ENCODE results near the gene RAD50. TPM values are rescaled to one million over a fixed set of nuclear protein-coding genes. Genes with fewer than 3 reads are reported as not detected.
"Not testable (repeated sequence)": the region's sequence is repeated elsewhere in the genome, so short reads cannot be mapped to it uniquely, and the experiment has no call there.

RAD50 gene
- 10 to 100 TPM in 1 of 3 donors, 1 to 10 TPM in 2; 2.4 to 27.4 (median 9.7) TPM for polyA plus RNA-seq

DNA sequence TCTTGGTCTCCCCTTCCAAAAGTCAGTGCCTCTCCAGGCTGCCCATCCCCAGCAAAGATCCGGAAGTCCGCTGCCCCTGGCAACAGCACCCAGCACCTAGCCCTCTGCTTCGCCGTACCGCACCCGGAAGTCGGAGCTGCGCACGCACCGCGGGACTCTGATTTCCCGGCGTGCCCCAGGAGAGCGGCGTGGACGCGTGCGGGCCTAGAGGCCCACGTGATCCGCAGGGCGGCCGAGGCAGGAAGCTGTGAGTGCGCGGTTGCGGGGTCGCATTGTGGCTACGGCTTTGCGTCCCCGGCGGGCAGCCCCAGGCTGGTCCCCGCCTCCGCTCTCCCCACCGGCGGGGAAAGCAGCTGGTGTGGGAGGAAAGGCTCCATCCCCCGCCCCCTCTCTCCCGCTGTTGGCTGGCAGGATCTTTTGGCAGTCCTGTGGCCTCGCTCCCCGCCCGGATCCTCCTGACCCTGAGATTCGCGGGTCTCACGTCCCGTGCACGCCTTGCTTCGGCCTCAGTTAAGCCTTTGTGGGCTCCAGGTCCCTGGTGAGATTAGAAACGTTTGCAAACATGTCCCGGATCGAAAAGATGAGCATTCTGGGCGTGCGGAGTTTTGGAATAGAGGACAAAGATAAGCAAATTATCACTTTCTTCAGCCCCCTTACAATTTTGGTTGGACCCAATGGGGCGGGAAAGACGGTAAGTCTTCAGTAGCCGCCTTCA is at the start of gene RAD50:
RAD50 (plus strand) TSS at position 215 of the 715 bp plus-strand sequence; CDS start at position 563, 348 bp downstream.
- Mint-ChIP-seq H3K9me3 (peaks cover 0 to 2% (median 0%) of the 10 kb centered on the region in 6 donors), H3K4me3 (peak within 1 kb of the TSS; percentile 96 to 99 (median 99)), H3K27ac (peak within 1 kb of the TSS; percentile 87 to 96 (median 94)), H3K4me1 (peaks cover 24 to 40% of the 10 kb centered on the region in 2 donors), H3K36me3 (no peaks in the 10 kb centered on the region), H3K27me3 (ENCODE audit: low read depth in 3 of 3) (peaks cover 14 to 18% (median 15%) of the 10 kb centered on the region in 3 donors)
- DNase-seq, result peak; percentile 94 to 95 (median 95)

DNA sequence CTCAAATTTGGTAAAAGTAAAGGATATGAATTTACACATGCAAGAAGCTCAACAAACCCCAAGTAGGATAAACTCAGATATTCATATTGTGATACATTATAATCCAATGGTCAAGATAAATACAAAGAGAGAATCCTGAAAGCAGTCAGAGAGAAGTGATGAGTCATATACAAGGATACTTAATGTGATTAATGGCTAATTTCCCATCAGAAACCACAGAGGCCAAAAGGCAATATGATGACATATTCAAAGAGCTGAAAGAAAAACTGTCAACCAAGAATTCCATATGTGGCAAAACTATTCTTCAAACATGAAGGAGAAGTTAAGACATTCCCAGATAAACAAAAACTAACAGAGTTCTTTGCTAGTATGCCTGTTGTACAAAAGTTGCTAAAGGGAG is 46.7 kb upstream of the RAD50 start:
- H3K4me3 Mint-ChIP-seq, result no peak overlapping the region
- peaks cover 0 to 7% (median 1%) of the 10 kb centered on the region in 6 donors for H3K9me3 Mint-ChIP-seq
- H3K27ac Mint-ChIP-seq, result no peak overlapping the region
- peaks cover 9 to 12% of the 10 kb centered on the region in 2 donors for H3K4me1 Mint-ChIP-seq
- H3K36me3 Mint-ChIP-seq, result peaks cover 0 to 16% (median 5%) of the 10 kb centered on the region in 3 donors
- DNase-seq, result no peak
- peaks cover 0 to 6% (median 1%) of the 10 kb centered on the region in 3 donors for H3K27me3 Mint-ChIP-seq (ENCODE audit: low read depth in 3 of 3)

DNA sequence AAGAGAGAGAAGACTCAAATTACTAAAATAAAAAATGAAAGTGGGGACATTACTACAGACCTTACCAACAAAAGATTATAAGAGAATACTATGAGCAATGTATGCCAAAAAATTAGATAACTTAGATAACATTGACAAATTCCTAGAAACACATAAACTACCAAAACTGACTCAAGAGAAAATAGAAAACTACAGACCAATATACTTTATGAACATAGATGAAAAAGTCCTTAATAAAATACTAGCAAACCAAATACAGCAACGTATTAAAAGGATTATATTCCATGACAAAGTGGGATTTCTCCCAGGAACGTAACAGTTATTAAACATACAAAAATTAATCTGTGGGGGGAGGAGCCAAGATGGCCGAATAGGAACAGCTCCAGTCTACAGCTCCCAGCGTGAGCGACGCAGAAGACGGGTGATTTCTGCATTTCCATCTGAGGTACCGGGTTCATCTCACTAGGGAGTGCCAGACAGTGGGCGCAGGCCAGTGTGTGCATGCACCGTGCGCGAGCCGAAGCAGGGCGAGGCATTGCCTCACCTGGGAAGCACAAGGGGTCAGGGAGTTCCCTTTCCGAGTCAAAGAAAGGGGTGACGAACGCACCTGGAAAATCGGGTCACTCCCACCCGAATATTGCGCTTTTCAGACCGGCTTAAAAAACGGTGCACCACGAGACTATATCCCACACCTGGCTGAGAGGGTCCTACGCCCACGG is 43.0 kb upstream of the RAD50 start:
- not testable (repeated sequence) for H3K27me3 Mint-ChIP-seq (ENCODE audit: low read depth in 3 of 3); DNase-seq; H3K9me3 Mint-ChIP-seq; H3K4me3 Mint-ChIP-seq; H3K4me1 Mint-ChIP-seq; H3K27ac Mint-ChIP-seq
- peaks cover 0 to 16% (median 5%) of the 10 kb centered on the region in 3 donors for H3K36me3 Mint-ChIP-seq

DNA sequence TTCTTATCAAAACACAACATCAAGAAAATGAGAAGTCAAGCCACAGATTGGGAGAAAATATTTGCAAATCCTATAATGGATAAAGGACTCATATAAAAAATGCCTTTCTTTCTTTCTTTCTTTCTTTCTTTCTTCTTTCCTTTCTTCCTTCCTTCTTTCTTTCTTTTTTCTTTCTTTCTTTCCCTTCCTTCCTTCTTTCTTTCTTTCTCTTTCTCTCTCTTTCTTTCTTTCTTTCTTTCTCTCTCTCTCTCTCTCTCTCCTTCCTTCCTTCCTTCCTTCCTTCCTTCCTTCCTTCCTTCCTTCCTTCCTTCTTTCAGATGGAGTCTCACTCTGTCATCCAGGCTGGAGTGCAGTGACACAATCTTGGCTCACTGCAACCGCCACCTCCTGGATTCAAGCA is 34.7 kb upstream of the RAD50 start:
- H3K36me3 Mint-ChIP-seq; DNase-seq; H3K9me3 Mint-ChIP-seq; H3K27ac Mint-ChIP-seq; H3K27me3 Mint-ChIP-seq (ENCODE audit: low read depth in 3 of 3); H3K4me3 Mint-ChIP-seq: not testable (repeated sequence)
- H3K4me1 Mint-ChIP-seq, result peaks cover 3 to 13% of the 10 kb centered on the region in 2 donors

DNA sequence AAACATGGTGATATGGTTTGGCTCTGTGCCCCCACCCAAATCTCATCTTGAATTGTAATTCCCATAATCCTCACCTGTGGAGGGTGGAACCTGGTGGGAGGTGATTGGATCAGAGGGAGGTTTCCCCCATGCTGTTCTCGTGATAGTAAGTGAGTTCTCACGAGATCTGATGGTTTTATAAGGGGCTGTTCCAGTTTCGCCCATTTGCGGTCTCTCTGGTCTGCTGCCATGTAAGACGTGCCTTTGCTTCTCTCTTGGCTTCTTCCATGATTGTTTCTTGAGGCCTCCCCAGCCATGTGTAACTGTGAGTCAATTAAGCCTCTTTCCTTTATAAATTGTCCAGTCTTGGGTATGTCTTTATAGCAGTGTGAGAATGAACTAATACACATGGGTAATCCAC is 31.9 kb upstream of the RAD50 start:
- peaks cover 6 to 13% of the 10 kb centered on the region in 2 donors for H3K4me1 Mint-ChIP-seq
- H3K4me3 Mint-ChIP-seq; H3K27me3 Mint-ChIP-seq (ENCODE audit: low read depth in 3 of 3); DNase-seq; H3K9me3 Mint-ChIP-seq; H3K36me3 Mint-ChIP-seq: not testable (repeated sequence)
- peak overlapping the region in 1 of 6 donors; percentile 73 for H3K27ac Mint-ChIP-seq

DNA sequence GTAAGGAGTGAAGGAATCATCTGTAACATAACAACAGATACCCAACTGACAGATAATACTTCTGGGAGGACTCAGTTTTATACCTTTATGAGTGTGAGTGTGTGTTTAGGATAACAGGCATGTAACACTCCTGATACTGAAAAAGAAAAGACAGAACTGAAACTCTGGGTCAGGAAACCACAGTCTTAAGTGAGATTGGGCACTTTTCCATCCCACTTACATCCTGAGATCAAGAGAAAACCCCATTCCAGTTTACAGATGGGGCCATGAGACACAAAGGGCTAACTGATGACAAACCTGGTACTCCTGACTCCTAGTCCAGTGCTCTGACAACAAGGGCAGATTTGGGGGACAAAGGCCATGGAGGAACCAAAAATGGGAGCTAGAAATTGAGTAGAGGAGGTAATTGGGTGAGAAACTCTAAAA is 31.5 kb upstream of the RAD50 start:
- no peak for DNase-seq
- peak overlapping the region in 1 of 6 donors; percentile 67 for H3K27ac Mint-ChIP-seq
- peaks cover 6 to 13% of the 10 kb centered on the region in 2 donors for H3K4me1 Mint-ChIP-seq
- peaks cover 0 to 5% (median 1%) of the 10 kb centered on the region in 3 donors for H3K27me3 Mint-ChIP-seq (ENCODE audit: low read depth in 3 of 3)
- no peak overlapping the region for H3K4me3 Mint-ChIP-seq
- H3K9me3 Mint-ChIP-seq, result peaks cover 0 to 2% (median 0%) of the 10 kb centered on the region in 6 donors
- no peaks in the 10 kb centered on the region for H3K36me3 Mint-ChIP-seq

DNA sequence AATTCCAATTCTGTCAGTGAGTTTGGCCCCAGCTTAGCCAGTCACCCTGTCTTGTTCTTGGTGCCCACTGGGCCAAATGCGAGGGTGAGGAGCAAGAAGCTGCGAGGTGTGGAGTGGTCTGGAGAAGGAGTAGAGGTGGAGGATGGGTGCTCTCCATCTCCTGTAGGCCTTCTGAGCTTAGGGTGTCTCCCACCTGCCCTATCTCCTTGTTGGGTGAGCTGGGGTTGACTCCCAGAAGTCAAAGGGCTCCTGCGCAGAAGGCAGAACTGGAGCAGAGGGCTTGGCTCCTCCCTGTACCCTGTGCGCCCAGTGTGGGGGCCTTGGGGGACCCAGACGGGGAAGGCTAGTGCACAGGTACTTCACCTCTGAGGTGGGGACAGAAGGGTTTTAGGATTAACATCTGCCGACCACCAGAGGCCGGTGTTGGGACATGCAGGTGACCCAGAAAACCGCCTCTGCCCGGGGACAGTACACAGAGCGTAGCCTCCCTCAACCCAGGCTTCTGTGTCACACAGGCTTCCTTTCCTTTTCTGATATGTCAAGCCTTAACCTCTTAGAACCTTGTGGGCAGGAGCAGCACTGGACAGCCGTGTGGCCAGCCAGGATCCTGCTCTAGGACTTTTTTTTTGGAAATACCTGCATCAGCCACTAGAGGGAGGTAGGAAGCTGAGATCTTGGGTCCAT is 30.3 kb upstream of the RAD50 start:
- H3K4me3 Mint-ChIP-seq, result peak overlapping the region in 2 of 5 donors; percentile 3 to 73
- H3K9me3 Mint-ChIP-seq, result peaks cover 0 to 2% (median 0%) of the 10 kb centered on the region in 6 donors
- H3K4me1 Mint-ChIP-seq, result peaks cover 7 to 13% of the 10 kb centered on the region in 2 donors
- no peaks in the 10 kb centered on the region for H3K36me3 Mint-ChIP-seq
- peaks cover 0 to 5% (median 1%) of the 10 kb centered on the region in 3 donors for H3K27me3 Mint-ChIP-seq (ENCODE audit: low read depth in 3 of 3)
- H3K27ac Mint-ChIP-seq, result no peak overlapping the region
- DNase-seq, result peak; percentile 41 to 56 (median 50)

DNA sequence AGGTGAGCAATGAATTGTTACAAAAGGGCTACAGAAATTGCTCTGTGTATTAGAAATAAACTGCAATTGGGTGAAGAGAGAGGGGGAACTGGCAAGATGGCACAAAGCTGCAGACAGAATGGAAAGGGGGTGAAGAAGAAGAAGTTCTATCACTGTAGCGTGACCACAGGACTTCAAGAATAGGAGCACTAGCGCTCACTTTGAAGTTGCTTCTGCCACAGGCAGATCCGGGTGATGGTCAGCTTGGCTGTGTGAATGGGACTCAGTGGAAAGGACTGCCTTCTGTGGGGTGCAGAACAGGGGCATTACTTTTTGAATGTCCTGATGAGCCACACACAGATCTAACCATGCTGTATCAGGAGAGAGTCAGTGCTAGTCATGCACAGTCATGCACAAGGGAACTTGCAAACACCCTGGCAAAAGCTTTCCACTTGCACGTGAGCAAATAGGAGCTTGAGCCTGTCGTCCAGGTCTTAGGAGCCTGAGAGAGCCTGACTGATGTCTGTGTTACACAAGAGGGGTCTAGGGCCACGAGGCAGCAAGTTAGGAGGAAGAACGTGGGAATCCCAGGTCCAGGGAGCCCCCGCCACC is 29.7 kb upstream of the RAD50 start:
- peaks cover 0 to 2% (median 0%) of the 10 kb centered on the region in 6 donors for H3K9me3 Mint-ChIP-seq
- DNase-seq, result no peak
- H3K27me3 Mint-ChIP-seq (ENCODE audit: low read depth in 3 of 3), result peaks cover 0 to 5% (median 1%) of the 10 kb centered on the region in 3 donors
- no peak overlapping the region for H3K27ac Mint-ChIP-seq
- H3K4me3 Mint-ChIP-seq, result peak overlapping the region in 1 of 5 donors; percentile 3
- H3K36me3 Mint-ChIP-seq, result no peaks in the 10 kb centered on the region
- H3K4me1 Mint-ChIP-seq, result peaks cover 7 to 13% of the 10 kb centered on the region in 2 donors

DNA sequence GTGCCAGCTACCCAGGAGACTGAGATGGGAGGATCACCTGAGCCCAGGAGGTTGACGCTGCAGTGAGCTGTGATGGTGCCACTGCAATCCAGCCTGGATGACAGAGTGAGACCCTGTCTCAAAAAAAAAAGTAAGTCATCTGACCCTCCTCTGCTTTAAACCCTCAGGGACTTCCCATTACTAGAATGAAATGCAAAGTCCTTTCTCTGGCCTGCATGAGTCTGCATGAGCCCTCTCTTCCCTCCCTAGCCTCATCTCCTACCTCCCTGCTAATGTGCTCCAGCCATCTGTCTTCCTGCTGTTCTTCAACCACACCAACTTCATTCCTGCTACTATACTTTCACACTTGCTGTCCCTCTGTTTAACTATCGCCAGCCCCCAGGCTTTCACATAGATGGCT is 28.8 kb upstream of the RAD50 start:
- peak overlapping the region in 1 of 6 donors; percentile 12 for H3K27ac Mint-ChIP-seq
- no peaks in the 10 kb centered on the region for H3K36me3 Mint-ChIP-seq
- no peak for DNase-seq
- peaks cover 0 to 5% (median 1%) of the 10 kb centered on the region in 3 donors for H3K27me3 Mint-ChIP-seq (ENCODE audit: low read depth in 3 of 3)
- H3K4me1 Mint-ChIP-seq, result peaks cover 7 to 13% of the 10 kb centered on the region in 2 donors
- no peak overlapping the region for H3K4me3 Mint-ChIP-seq
- H3K9me3 Mint-ChIP-seq, result peaks cover 0 to 2% (median 0%) of the 10 kb centered on the region in 6 donors

DNA sequence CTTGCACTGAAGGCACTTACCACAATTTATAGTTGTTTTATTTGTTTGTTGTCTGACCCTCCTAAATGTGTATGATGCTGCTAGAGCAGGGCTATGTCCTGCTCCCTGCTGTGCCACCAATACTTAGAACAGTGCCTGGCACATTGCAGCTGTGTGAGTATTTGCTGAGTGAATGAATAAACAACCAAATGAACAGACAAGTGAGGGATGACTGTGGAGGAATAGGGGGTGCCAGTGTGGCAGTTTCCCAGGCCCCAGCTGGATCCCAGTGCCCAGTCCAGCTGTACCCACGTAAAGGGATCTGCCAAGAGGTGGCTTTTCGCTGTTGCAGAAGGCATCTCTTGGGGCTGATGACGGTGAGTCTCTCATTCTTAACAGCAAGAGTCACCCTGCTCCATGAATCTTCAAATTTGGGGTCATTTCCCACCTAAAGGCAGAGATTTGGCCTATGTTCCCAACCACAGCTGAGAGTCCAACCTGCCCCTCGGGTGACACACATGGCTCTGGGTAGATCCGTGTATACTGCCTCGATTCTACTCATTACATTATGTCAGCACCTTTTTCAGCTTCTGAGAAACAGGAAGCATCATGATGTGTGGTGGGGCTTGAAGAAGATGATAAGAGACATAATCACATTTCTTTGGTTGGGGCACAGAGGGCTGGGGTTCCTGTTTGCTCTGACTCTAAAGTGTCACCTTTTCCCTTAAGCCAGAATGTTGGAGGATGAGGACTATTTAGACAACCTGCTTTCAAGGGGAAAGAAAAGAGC is 27.7 kb upstream of the RAD50 start:
- peaks cover 0 to 5% (median 1%) of the 10 kb centered on the region in 3 donors for H3K27me3 Mint-ChIP-seq (ENCODE audit: low read depth in 3 of 3)
- no peak for DNase-seq
- H3K9me3 Mint-ChIP-seq, result peaks cover 0 to 2% (median 0%) of the 10 kb centered on the region in 6 donors

DNA sequence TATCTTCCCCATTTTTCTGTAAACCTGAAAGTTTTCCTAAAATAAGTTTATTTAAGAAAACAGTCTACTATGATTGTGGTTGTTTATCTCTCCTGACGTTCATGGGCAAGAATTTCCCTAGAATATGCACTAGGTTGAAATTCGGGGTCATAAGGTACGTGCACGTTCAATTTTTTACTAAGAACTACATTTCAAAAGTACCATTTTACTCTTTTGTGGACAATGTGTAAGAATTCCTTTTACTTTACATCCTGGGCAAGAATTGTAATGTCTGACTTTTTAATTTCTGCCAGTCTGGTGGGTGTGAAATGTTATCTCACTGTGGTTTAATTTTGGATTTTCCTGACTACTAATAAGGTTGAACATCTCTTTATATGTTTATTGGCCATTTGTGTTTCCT is 25.8 kb upstream of the RAD50 start:
- H3K27me3 Mint-ChIP-seq (ENCODE audit: low read depth in 3 of 3), result peaks cover 0 to 4% (median 1%) of the 10 kb centered on the region in 3 donors
- H3K27ac Mint-ChIP-seq, result no peak overlapping the region
- H3K4me1 Mint-ChIP-seq, result peaks cover 4 to 6% of the 10 kb centered on the region in 2 donors
- no peaks in the 10 kb centered on the region for H3K9me3 Mint-ChIP-seq
- DNase-seq, result no peak
- H3K4me3 Mint-ChIP-seq, result no peak overlapping the region
- H3K36me3 Mint-ChIP-seq, result peaks cover 0 to 6% (median 0%) of the 10 kb centered on the region in 3 donors

More for the DNA sequence above, 27.7 kb upstream of the RAD50 start:
- Mint-ChIP-seq H3K27ac (peak overlapping the region in 2 of 6 donors; percentile 10 to 46), H3K4me1 (peaks cover 7 to 13% of the 10 kb centered on the region in 2 donors), H3K4me3 (no peak overlapping the region), H3K36me3 (no peaks in the 10 kb centered on the region)

DNA sequence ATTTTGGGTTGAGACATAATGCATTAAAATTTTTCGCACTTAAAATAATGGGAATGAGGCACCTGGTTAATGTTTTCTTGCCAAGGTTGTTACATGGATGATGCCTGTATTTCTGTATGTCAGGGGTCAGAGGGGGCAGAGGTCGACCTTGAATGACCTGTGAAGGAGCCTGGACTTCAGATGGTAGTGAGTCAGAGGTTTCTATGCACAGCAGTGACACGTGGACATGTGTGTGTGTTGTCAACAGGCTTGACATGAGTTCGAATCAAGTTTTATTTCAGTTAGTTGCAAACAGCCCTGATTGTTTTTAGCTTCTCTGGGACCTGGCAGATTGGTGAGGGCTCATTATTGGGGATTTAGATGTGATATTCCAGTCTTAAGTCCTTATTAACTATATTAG is 17.1 kb upstream of the RAD50 start:
- H3K36me3 Mint-ChIP-seq, result peaks cover 0 to 1% (median 0%) of the 10 kb centered on the region in 3 donors
- no peaks in the 10 kb centered on the region for H3K4me1 Mint-ChIP-seq
- H3K27ac Mint-ChIP-seq, result no peak overlapping the region
- no peaks in the 10 kb centered on the region for H3K9me3 Mint-ChIP-seq
- no peak for DNase-seq
- H3K4me3 Mint-ChIP-seq, result no peak overlapping the region
- H3K27me3 Mint-ChIP-seq (ENCODE audit: low read depth in 3 of 3), result peaks cover 2 to 4% (median 2%) of the 10 kb centered on the region in 3 donors

DNA sequence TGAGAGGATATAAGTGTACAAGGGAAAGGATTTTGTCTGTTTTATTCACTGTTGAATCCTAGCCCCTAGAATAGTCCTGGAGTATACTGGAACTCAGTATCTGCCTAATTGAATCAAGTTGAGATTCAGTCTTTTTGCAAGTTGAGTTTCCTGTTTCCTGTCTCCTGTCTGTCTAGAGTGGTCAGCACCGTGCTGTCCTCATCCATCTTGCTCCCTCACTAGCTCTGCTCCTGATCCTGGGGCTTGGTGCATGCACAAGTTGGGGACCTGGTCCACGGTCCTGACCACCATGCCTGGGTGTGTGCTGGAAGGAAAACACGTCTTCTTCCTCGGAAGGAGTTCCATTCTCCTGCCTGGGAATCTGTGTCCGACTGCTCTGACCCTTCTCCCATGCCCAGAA is 16.6 kb upstream of the RAD50 start:
- H3K9me3 Mint-ChIP-seq, result no peaks in the 10 kb centered on the region
- H3K4me3 Mint-ChIP-seq, result no peak overlapping the region
- no peaks in the 10 kb centered on the region for H3K4me1 Mint-ChIP-seq
- no peak for DNase-seq
- H3K27me3 Mint-ChIP-seq (ENCODE audit: low read depth in 3 of 3), result peaks cover 2 to 4% (median 2%) of the 10 kb centered on the region in 3 donors
- no peak overlapping the region for H3K27ac Mint-ChIP-seq
- H3K36me3 Mint-ChIP-seq, result no peaks in the 10 kb centered on the region
